CD4-positive, alpha-beta T cell treated with Interleukin-2 at 100 ng/mL for 4 hours (primary cell): ENCODE results near the gene ZNF506.
"Not testable (repeated sequence)": the region's sequence is repeated elsewhere in the genome, so short reads cannot be mapped to it uniquely, and the experiment has no call there.

Experiments used
- DNase-seq: peaks from one replicate; pipeline ENCODE4 v3.0.0-alpha.2; 2020; ENCODE audit warnings: low spot score

The ZNF506 gene

DNA sequence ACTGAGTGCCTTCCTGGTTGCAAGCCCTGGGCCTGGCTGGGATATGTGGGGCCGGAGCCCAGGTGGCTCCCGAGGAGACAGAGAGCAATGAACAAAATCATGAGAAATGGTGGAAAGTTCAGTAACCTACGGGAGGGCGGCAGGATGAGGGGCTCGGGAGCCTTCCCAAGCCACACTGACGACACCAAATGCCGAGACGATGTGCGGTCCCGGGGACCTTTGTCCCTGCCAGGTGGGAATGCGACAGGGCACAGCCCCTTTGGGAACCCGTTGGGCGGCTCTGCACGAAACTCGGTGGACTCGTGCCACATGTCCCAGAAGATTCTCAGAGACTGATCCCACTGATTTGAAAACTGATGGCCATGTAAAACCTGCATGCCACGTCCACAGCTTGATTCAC is 76.9 kb downstream of the ZNF506 start:
- no peak for DNase-seq

GRCh38 chr19:19743921-19744320 is 77.6 kb downstream of the ZNF506 start:
- DNase-seq, result not testable (repeated sequence)

DNA sequence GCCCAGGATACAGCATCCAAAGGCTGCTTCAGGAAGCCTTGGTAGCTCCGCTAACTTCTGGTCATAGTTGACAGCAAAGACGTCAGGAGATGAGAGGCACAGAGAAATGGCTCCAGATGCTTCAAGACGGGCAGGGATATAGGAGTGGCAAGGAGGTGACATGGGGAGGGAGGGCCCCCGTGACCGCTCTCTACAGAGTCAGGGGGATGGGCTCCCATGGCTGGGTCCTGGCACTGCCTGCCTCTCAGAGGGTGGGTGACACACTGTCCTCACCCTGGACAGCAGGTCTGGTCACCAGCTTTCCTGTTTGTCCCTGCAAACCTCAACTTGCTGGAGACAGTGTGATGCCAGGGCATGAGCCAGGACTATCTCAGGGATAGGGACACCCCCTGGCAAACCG is 78.4 kb downstream of the ZNF506 start:
- DNase-seq, result no peak

GRCh38 chr19:19742773-19743172 is 78.8 kb downstream of the ZNF506 start:
- no peak for DNase-seq
